SU-DHL-6 (cell line): ENCODE measurements around the gene OSTM1.

Source experiments
- H2AFZ ChIP-seq: fragments of 200-600 bp; sonication (generic); 2 replicates; pipeline ENCODE4 v1.6.1; 2014; ENCODE audit warnings: low read depth, mild to moderate bottlenecking, moderate library complexity, mixed read lengths, antibody characterized with exemption, low read length; ENCODE audit not compliant: severe bottlenecking
- H3F3A ChIP-seq: fragments of 200-600 bp; shearing (Covaris generic); 2 replicates; pipeline ENCODE4 v1.6.0; 2016; ENCODE audit warnings: antibody characterized with exemption, mild to moderate bottlenecking; ENCODE audit not compliant: insufficient read depth
- H3K27ac ChIP-seq: fragments of 200-600 bp; sonication (generic); 2 replicates; pipeline ENCODE4 v1.5.1; 2016; ENCODE audit warnings: low read depth, mild to moderate bottlenecking, low read length, moderate library complexity, mixed read lengths
- H3K27me3 ChIP-seq: fragments of 200-600 bp; sonication (generic), shearing (Covaris generic); 2 replicates; pipeline ENCODE4 v1.6.0; 2014; ENCODE audit warnings: mild to moderate bottlenecking, low read length
- H3K36me3 ChIP-seq: fragments of 200-600 bp; sonication (generic); 2 replicates; pipeline ENCODE4 v1.6.1; 2014; ENCODE audit warnings: mild to moderate bottlenecking, low read length, mixed read lengths
- H3K4me2 ChIP-seq: fragments of 300-600, 200-600 bp; shearing (Covaris generic), sonication (generic); 2 replicates; pipeline ENCODE4 v1.6.0; 2014; ENCODE audit warnings: low read length, low read depth, mild to moderate bottlenecking; ENCODE audit not compliant: poor library complexity, severe bottlenecking
- H3K4me3 ChIP-seq: fragments of 200-600 bp; sonication (generic); 2 replicates; pipeline ENCODE4 v1.5.1; 2014; ENCODE audit warnings: antibody characterized with exemption, low read length, mild to moderate bottlenecking, mixed read lengths; ENCODE audit not compliant: insufficient read depth, poor library complexity, severe bottlenecking
- H3K79me2 ChIP-seq: fragments of 200-600 bp; sonication (generic); 2 replicates; pipeline ENCODE4 v1.6.1; 2014; ENCODE audit warnings: mild to moderate bottlenecking, low read length, moderate library complexity; ENCODE audit not compliant: insufficient read depth
- H3K9ac ChIP-seq: fragments of 200-600 bp; sonication (generic); 2 replicates; pipeline ENCODE4 v1.7.0; 2014; ENCODE audit warnings: mild to moderate bottlenecking, low read length
- H3K9me2 ChIP-seq: fragments of 200-600 bp; sonication (generic); replicated peaks from 2 replicates; pipeline ENCODE4 v1.6.1; 2014; ENCODE audit warnings: low read length; ENCODE audit not compliant: insufficient read depth
- H3K9me3 ChIP-seq: fragments of 200-600 bp; sonication (generic); 2 replicates; pipeline ENCODE4 v1.6.1; 2014; ENCODE audit warnings: low read length, mixed read lengths; ENCODE audit not compliant: insufficient read depth
- H4K20me1 ChIP-seq: fragments of 200-600 bp; sonication (generic); 2 replicates; pipeline ENCODE4 v1.6.1; 2014; ENCODE audit warnings: low read depth, mild to moderate bottlenecking, antibody characterized with exemption, low read length, moderate library complexity, mixed read lengths
- EZH2phosphoT487 ChIP-seq: fragments of 200-600 bp; sonication (generic), shearing (Covaris generic); conservative IDR thresholded peaks from 2 replicates; pipeline ENCODE4 v1.6.1; 2018; ENCODE audit warnings: mild to moderate bottlenecking, antibody characterized with exemption, low read length, moderate library complexity, mixed read lengths
- TF ChIP-seq, protein P1 (sequence below): fragments of 200-600 bp; sonication (generic); IDR thresholded peaks from one replicate; pipeline ENCODE4 v1.5.1; 2017; ENCODE audit warnings: antibody characterized with exemption, mild to moderate bottlenecking, low read length, moderate library complexity; ENCODE audit not compliant: insufficient read depth, poor library complexity, severe bottlenecking

The OSTM1 gene

DNA sequence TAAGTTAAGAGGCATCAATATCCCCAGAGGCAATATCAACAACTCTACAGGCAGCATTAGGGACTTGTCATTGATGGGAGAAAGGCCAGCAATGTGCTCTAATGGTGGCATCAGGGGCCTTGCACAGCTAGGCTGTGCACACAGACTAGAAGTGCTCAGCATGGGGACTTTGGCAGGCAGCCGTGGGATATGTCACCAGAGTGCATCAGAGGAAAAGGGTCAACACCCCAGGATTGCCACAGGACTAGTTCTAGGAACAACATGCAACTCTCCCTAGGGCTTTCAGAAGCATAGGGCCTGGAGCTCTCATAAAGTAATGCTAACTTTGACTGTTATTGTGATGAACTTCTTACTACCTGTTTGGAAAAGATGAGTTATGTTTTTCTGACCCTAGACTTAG lies 32.2 kb upstream of the OSTM1 start:
- Histone ChIP-seq H3K9me2 (no peaks in the 10 kb centered on the region), H3F3A (no peaks in the 10 kb centered on the region), H3K9me3 (no peaks in the 10 kb centered on the region), H3K4me2 (no peak overlapping the region), H3K9ac (no peak overlapping the region), H3K27ac (no peak overlapping the region), H4K20me1 (no peaks in the 10 kb centered on the region), H3K27me3 (no peaks in the 10 kb centered on the region), H2AFZ (no peak overlapping the region), H3K4me3 (no peak overlapping the region), H3K36me3 (no peaks in the 10 kb centered on the region), H3K79me2 (no peaks in the 10 kb centered on the region)
- TF ChIP-seq EZH2phosphoT487, result no peak
- TF ChIP-seq, protein P1, sequence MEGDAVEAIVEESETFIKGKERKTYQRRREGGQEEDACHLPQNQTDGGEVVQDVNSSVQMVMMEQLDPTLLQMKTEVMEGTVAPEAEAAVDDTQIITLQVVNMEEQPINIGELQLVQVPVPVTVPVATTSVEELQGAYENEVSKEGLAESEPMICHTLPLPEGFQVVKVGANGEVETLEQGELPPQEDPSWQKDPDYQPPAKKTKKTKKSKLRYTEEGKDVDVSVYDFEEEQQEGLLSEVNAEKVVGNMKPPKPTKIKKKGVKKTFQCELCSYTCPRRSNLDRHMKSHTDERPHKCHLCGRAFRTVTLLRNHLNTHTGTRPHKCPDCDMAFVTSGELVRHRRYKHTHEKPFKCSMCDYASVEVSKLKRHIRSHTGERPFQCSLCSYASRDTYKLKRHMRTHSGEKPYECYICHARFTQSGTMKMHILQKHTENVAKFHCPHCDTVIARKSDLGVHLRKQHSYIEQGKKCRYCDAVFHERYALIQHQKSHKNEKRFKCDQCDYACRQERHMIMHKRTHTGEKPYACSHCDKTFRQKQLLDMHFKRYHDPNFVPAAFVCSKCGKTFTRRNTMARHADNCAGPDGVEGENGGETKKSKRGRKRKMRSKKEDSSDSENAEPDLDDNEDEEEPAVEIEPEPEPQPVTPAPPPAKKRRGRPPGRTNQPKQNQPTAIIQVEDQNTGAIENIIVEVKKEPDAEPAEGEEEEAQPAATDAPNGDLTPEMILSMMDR, result no peak

DNA sequence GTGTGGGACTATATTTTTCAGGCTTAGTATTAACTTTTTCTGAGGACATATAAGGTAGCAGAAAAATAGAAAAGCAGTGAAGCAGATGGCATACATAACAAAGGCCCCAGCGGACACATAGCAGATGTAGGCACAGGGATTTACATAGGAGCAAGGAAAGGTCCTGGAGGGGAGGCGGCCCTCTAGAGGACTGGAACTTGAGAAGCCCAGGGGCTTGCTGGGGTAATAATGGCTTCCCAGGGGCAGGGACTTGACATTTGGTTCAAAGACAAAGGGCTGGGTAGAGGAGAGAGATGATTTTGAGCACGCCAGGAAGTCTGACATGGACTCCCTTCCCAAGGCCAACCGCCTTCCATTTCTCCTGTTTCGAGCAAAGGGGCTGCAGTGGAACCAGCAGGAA lies 31.7 kb upstream of the OSTM1 start:
- Histone ChIP-seq H3K27ac (no peak overlapping the region), H3K4me2 (no peak overlapping the region), H3F3A (no peaks in the 10 kb centered on the region), H3K27me3 (no peaks in the 10 kb centered on the region), H3K9me3 (no peaks in the 10 kb centered on the region), H3K9me2 (no peaks in the 10 kb centered on the region), H3K4me3 (no peak overlapping the region), H4K20me1 (no peaks in the 10 kb centered on the region), H3K36me3 (no peaks in the 10 kb centered on the region), H3K79me2 (no peaks in the 10 kb centered on the region), H3K9ac (no peak overlapping the region), H2AFZ (no peak overlapping the region)
- TF ChIP-seq EZH2phosphoT487, result no peak

DNA sequence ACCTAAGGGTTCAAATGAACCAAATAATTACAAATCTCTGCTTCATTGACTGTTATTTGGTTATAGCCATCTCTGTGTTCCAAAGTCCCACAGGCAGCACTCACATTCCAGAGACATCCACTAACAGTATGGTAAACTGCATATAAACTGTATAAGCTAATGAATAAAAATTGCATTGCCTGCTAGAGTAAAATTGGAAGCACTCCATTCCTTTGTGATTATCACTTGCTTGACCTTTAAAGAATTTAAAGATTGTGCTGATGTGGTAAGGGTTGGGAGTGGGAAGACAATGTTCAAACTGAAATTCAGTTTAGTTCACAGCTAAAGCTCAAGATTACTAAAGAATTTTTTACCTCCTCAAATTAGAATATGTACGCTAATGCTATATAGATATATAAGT lies 31.0 kb upstream of the OSTM1 start:
- TF ChIP-seq, protein P1, result no peak
- no peak for TF ChIP-seq EZH2phosphoT487
- Histone ChIP-seq H3F3A (no peaks in the 10 kb centered on the region), H3K4me3 (no peak overlapping the region), H3K27ac (no peak overlapping the region), H3K27me3 (no peaks in the 10 kb centered on the region), H4K20me1 (no peaks in the 10 kb centered on the region), H3K9me2 (no peaks in the 10 kb centered on the region), H3K79me2 (no peaks in the 10 kb centered on the region), H3K36me3 (no peaks in the 10 kb centered on the region), H3K9me3 (no peaks in the 10 kb centered on the region), H2AFZ (no peak overlapping the region), H3K4me2 (no peak overlapping the region), H3K9ac (no peak overlapping the region)

DNA sequence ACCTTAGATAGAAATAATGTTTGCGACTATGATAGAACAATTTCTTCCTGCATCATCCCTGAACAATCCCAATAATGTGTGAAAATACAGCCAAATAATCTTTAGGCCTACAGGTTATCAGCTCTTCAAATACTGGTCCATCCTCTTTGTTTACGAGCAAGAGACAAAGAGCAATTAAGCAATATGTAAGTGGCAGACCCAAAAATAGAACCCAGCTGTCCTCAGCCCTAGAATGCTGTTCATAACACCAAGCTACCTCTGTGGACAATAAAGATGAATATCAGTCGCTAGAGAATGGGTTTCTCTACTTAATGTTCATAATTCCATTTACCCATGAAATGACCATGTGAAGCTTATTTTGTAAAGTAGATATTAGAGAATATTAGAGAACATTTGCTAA lies 28.4 kb upstream of the OSTM1 start:
- H3K4me3 ChIP-seq, result no peak overlapping the region
- H3K4me2 ChIP-seq, result no peak overlapping the region
- no peaks in the 10 kb centered on the region for H3K9me3 ChIP-seq
- H2AFZ ChIP-seq, result no peak overlapping the region
- no peaks in the 10 kb centered on the region for H4K20me1 ChIP-seq
- no peak overlapping the region for H3K27ac ChIP-seq
- H3K27me3 ChIP-seq, result no peaks in the 10 kb centered on the region
- H3K9me2 ChIP-seq, result no peaks in the 10 kb centered on the region
- no peaks in the 10 kb centered on the region for H3K36me3 ChIP-seq
- no peaks in the 10 kb centered on the region for H3K79me2 ChIP-seq
- H3F3A ChIP-seq, result no peaks in the 10 kb centered on the region
- TF ChIP-seq EZH2phosphoT487, result no peak
- H3K9ac ChIP-seq, result no peak overlapping the region
